Caco-2 (cell line): Measurements from ENCODE around the gene FAAP24. TPM values are rescaled to one million over a fixed set of nuclear protein-coding genes. Genes with fewer than 3 reads are reported as not detected.

Experiments used
- total RNA-seq: library from RNA; stranded (reverse); gene quantifications from 2 replicates; pipeline ENCODE4 v1.2.3, GENCODE V29; 2022

FAAP24 gene
- total RNA-seq, 1 experiment from 2014 or later = 9.6 TPM

Other genes with a start within 250 kb of the FAAP24 start
- 3.3 and 3.6 TPM in 2 replicates for gene SLC7A9, start 102.5 kb upstream of the FAAP24 start, total RNA-seq
- 14.5 and 17.3 TPM in 2 replicates for gene CEP89, start 284 bp upstream of the FAAP24 start, total RNA-seq
- 69.5 and 78.5 TPM in 2 replicates for gene RHPN2, start 92.6 kb downstream of the FAAP24 start, total RNA-seq
- 16.1 and 17.1 TPM in 2 replicates for gene GPATCH1, start 108.9 kb downstream of the FAAP24 start, total RNA-seq
- 0.20 and 0.37 TPM in 2 replicates for gene WDR88, start 159.9 kb downstream of the FAAP24 start, total RNA-seq
- gene LRP3, start 222.1 kb downstream of the FAAP24 start, total RNA-seq = 21.3 and 22.8 TPM in 2 replicates